Islet of Langerhans (tissue), 1 donor: ENCODE data around the gene RTEL1.

Experiments used
- FAIRE-seq: peaks from one replicate; lab custom pipeline; 2011; peaks lifted over from hg19 to GRCh38; lab: Jason Lieb, UNC

RTEL1 gene

GRCh38 chr20:63741354-63741675, 83.2 kb downstream of the RTEL1 start:
- no peak for FAIRE-seq

GRCh38 chr20:63741676-63742380, 83.7 kb downstream of the RTEL1 start:
- FAIRE-seq, result no peak

- no peak for FAIRE-seq
These were observed 84.4 kb downstream of the RTEL1 start for GRCh38 chr20:63742381-63743024.

- no peak for FAIRE-seq
These were observed 85.3 kb downstream of the RTEL1 start for GRCh38 chr20:63743210-63743970.

- no peak for FAIRE-seq
These were observed 86.0 kb downstream of the RTEL1 start for GRCh38 chr20:63744158-63744557.

GRCh38 chr20:63744574-63745423, 86.7 kb downstream of the RTEL1 start:
- FAIRE-seq, result no peak

GRCh38 chr20:63745424-63745805, 87.3 kb downstream of the RTEL1 start:
- no peak for FAIRE-seq
